Right hindlimb (tissue), 1 donor: Measurements from ENCODE around the gene CAST.

Source experiments
- DNase-seq: peaks from one replicate; pipeline ENCODE4 v3.0.0-alpha.2; 2018

The CAST gene

DNA sequence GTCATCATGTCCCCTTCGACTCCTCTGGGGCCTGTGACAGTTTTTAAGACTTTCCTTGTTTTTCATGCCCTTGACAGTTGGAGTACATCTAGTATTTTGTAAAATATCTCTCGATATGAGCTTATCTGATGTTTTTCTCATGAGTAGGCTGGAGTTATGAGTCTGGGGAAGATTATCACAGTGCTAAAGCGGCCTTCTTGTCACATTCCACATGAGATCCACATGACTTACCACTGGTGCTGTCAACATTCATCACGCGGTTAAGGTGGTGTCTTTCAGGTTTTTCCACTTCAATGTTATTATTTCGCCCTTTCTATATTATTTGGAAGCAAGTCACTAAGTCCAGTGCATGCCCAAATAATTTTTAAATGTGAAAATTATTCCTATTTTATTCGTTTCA is 17.1 kb upstream of the CAST start:
- no peak for DNase-seq

DNA sequence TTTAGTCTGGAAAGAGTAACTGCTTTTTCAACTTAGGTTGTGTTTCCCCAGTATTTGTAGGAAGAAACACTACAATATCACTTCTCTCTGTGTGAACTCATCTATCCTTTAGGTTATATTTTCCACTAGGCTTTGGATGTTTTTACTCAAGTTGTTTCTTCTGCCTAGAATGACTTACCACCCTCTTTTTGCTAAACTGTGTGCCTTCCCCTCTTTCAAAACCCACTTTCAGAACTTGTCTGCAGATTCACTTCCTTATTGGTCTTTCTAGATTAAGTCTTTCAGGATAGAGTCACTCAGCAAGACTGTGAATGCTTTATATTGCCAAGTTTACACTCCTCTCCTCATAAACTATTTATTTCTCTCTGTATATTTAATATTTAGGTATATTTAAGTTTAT is 14.2 kb upstream of the CAST start:
- DNase-seq = no peak

DNA sequence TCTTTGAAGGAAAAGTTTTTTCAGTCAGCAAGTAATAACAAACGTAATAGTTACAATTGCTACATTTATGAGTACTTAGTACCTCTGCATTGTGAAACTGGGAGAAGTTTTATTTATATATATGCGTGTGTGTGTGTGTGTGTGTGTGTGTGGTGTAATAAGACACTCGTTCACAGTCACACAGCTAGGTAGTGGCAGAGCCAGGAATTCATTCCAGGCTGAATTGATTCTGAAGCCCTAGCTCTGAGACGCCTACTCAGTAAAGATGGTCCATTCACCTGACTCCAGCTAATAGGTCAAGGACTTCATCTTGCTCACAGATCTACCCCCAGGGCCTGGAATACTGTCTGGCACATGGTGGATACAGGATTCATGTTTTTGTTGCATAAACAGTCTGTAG is 13.6 kb upstream of the CAST start:
- DNase-seq = no peak

DNA sequence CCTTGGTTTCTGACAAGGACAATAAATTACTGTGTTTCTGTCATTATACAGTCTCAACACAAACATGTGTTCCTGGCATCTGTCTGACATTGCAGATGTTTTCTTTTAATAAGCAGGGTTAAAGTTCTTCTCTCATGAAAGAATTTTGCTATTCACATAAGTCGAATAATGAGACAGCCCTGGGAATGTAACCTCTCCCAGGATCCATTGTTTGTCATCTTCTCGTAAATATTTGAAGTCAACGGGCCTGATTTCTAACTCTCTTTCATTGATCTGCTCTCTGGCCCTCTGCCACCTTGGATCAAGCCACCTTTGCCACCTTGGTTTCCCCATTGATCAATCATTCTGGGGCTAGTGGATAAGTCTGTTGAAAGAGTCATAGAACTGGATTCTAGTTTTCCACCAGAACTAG is 12.9 kb upstream of the CAST start:
- DNase-seq = no peak

DNA sequence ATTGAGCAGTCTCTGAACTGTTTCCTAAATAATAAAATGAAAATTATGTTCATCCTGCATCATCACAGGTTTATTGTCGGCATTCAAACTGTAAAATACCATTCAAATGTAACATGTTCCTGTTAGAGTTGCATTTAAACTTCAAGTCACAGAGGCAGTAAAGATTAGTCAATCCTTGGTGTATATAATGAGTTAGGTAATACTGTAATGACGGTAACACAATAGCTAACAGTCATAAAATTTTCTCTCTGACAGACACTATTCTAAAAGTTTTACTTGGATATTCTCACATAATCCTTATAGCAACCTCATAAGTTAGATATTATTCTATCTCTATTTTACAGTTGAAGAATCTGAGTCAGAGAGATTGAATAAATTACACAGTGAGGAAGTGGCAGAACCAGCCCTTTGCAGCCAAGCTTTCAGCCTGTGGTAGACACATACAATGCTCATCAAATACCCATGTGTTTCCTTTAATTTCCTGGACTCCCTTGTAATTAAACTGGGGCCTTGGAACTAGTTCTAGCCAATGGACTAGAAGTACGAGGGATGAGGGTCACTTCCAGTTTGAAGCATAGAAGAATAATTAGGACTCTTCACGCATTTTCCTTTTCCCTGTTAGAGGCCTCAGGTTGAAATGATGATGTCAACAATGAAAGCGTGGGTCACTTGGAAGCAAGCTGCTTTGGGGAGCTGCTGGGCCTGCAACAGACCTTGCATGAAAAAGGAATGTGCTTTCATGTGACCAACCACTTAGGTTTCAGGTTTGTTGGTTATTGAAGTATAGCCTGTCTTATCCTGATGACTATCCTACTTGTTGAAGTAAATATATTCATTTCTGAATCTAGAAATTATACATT is 12.3 kb upstream of the CAST start:
- no peak for DNase-seq

DNA sequence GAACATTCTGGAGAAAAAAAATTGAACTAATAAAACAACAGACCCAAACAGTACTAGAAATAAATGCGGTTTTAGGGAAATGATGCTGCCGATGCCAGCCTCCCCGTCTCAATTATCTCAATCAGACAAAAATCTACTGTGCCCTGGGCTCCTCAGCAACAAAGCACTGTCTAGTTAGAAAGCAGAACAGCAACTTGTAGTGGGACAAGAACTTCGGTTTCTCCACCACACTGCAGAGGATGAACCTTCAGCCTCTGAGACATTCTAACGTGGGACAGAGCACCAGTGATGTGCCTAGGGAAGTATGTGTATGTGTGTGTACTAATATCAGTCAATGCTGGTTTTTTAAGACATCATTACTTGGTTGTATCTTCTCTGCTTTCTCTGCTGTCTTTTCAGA is 11.1 kb upstream of the CAST start:
- no peak for DNase-seq

DNA sequence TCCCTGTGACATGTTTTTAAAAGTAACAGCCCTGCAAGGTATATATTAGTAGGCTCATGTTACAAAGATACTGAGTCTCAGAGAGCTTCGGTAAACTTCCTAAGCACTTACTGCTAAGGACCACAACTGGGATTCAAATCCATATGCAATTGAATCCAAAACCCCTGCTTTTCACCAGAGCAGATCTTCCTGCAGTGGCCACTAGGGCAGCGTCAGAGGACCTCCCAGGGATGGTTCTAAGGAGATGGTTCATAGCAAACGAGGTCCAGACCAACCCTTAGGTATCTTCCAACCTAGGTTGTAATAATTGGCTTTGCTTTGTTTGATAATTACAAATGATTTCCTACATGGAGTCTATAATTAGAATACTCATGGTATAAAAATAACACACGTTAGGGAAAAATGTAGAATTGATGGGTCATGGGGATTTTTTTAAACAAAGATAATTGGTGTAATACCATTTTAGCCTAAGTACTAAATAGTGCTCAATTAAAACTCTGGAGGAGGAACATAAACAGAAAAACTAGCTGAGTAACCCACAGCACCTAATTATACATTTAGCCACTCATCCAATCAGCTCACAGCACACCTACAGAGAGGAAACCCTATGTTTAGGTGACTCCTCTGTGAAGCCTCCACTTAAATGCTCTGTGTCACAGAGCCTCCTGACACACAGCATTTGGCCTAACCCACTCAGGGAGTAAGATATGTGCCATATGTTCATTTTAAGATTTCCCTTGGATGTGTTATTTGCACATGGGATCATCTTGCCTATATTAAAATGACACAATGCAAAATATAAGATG is 10.0 kb upstream of the CAST start:
- no peak for DNase-seq

DNA sequence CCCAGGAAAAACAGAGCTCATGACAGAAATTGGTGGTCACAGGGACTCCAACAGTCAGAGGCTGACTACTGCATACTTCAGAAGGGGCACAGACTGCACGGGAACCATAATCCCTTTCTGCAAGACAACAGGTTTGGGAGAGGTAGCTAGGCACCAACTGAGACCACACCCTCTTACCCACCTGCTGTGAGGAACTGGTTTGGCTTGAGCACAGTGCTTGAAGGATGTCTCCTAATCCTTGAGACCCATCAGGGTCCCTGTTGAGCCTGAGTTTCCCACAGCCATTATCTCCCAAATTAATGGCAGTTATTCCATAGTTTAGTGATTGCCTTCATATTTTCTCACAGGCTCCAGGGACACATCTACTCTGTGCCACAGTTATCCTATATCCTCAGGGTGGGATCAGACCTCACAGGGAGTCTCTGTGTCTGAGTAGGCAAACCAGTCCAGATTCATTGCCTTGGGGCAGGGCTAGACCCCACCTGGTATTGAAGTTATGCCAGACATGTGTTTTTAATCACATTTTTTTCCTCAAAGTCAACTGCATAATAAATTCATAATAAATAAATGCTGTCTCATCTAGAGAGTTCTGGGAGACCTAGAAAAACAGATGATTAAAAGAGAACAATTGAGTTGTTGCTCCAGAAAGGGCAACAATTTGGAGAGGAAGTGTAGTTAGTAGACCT is 9.3 kb upstream of the CAST start:
- no peak for DNase-seq

DNA sequence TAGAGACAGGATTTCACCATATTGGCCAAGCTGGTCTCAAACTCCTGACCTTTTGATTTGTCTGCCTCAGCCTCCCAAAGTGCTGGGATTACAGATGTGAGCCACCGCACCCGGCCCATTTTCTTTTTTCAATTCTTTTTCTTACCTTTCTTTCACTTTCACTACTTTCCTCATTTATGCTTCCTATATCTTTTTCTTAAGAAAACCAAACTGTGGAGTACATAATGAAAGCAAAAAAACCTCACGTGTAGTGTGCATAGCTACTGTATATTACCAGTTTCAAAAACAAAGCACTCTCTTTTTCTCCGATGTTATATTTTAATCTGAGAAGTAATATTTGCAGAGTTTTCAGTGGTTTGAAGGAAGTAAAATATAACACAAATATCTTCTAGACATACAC is 8.0 kb upstream of the CAST start:
- DNase-seq = no peak

DNA sequence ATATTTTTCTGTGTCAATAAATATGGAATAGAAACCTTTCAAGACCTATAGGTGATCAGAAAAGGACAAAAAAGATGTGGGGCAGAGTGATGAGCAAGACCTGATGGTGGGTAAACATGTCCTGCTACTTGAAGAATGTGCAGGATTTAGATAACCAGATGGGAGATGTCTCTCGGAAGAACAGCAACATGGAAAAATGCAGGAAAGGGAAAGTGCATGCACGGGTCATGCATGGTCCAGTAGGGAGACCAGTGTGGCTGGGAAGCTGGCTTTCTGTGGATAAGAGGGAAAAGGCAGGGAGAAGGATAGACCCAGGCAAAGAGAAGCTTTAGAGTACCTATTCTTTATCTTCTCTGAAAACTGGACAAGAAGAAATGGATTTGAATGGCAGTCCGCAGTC is 7.1 kb upstream of the CAST start:
- DNase-seq = no peak

DNA sequence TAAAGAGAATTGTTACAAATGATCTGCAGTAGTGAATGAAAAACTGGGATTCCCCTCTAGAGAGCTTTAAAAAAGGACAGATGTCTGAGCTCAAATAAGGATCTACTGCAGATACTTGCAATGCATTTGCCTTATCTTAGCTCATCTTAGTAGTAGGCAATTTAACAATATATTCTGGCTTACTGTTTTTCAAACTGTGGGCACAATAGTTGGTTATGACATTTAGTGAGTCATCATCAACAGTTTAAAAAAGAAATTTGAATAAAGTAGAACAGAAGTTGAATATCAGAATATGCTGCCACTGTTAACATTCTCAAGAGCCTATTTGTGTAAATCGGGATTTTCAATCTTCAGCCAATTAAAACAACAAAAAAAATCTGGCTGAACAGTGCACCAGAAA is 6.7 kb upstream of the CAST start:
- no peak for DNase-seq

DNA sequence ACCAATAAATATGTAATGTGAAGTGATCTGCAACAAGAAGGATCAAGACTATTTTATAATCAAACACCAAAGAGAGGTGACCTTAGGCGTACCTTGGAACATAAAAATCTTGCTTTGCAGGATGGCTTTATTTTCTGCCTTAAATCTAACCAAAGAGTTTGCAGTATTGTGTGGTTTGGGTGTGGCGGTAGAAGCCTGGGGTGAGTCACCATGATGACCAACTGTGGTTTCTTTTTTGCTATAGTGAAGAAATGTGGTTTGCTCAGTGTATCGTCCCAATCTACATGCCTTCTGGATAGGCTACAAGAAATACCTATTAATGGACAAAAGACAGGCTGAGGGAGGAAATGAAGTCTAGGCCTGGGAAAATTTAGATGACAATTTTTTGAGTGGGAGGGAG is 5.1 kb upstream of the CAST start:
- no peak for DNase-seq

DNA sequence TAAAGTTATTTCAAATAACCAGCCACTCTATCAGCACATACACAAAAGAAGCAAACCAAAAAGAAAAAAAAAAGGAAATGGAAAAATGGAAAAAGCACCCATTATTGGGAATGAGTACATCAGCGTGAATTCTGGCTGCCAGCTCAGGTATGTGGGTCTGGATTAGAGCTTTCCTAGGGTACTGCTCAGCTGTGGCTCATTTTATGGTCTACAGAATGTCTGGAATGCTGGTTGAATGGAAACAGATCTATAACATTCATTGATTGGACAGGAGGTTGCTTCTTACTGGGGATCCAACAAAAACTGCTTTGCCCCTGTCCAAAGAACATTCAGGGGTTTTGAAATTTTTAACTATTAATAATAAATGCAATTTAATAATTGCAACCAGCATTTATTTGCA is 3.9 kb upstream of the CAST start:
- no peak for DNase-seq

DNA sequence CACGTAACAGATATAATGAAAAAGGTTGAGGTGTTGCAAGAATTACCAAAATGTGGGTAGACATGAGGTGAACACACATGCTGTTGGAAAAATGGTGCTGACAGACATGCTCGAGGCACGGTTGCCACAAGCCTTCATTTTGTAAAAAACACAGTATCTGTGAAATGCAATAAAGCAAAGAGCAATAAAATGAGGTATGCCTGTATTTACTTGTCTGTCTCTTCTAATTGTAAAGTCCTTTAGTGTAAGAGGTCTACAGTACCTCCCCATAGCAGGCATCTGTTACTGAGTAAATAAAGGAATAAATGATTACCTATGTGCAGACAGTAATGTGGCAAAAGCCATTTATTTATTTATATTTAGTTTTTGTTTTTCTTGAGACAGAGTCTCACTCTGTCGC is 3.0 kb upstream of the CAST start:
- DNase-seq = no peak

DNA sequence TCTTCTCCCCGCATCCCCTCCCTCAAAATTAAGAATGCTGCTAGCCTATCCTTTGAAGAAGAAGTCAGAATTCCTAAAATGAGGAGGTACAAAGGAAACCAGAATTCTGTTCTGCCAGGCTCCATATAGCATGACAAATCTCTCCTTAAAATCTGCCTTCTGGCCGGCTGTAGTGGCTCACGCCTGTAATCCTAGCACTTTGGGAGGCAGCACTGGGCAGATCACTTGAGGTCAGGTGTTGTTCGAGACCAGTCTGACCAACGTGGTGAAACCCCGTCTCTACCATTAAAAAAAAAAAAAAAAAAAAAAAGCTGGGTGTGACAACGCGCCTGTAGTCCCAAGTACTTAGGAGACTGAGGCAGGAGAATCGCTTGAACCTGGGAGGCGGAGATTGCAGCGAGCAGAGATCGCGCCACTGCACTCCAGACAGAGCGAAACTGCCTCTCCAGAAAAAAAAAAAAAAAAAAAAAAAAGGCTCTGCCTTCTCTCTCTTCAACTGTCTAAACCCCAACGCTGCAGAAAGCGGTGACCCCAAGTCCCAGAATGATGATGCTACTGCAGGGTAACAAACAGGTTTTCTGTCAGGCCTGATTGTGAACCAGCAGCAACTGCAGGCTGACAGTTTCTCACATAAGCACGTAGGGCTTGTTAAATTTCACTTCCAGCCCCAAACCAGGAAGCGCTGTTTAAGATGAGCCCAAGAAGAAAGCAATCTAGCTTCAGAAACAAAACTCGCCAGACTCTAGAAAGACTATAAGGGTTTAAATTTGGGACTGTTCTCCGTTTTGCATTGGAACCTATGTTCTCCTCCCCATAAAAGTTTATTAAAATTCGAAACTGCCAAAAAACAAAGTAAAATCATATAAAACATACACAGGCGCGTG is 963 bp upstream of the CAST start:
- DNase-seq = peak; percentile 41

DNA sequence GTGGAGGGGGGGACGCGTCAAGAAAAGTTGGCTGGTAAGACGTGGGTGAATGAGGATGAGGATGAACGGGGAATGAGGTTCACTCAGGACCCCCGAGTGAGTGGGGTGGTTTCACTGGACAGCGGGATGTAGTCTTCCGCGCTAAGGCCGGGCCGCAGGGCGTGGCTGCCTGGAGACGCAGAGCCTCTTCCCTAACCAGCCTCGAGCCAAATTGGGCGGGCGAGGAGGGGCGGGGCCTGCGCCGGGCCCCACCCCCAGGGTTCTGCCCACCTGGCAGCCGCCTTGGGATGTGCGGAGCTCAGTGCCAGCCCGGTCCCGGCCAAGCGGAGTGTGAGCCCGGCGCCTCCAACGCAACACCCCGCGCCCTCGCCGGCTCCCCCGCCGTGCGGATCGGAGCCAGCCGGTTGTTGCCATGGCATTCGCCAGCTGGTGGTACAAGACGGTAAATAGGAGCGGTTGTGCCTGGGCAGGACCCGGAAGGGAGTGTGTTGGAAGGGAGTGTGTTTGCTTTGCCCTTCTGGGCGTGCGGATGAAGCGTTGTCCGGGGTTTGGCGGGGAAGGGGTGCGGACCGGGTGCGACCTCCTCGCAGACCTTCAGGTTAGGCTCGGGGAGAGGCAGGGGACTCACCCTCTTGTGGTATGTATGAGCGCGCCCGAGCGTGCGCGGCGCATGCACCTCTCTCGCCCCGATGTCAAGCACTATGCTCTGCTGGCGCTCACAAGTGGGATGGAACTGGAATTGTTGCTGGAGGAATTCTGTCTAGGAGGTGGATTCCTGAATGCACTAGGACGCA is 746 bp downstream of the CAST start:
- DNase-seq = peak; percentile 93

DNA sequence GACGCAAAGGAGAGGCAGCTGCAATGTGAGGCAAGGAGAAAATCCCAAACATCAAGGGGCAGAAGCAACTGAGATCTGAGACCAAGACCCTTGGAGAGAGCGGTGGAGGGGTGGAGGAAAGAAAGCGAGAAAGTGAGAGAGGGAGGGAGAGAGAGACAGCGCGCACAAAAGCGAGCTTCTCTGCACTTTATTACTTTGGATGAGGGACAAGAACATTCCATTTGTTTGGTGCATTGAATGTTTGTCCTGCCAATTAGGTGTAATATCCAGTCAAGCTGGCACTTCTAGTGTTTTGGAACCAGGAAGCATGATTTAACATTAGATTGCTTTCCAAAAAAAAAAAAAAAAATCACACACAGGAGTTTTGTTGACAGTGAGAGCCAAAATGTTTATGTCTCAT is 1.4 kb downstream of the CAST start:
- DNase-seq = no peak

DNA sequence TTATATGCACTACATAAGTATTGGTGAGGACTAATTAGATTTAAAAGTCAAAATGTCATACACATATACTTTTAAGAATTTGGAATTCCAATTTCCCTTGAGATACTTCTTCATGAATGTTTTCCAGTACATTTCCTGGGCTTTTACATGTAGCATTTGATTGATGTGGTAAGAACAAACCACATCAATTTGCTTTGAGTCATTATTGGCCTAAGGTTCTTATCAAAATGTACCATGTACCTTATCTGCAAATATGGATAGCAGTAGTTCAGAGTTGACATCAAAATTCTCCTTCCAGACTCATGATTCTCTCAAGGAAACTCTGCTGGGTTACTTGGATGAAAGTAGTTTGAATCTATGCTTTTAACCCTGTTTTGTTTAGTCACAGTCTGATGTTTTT is 2.5 kb downstream of the CAST start:
- no peak for DNase-seq

DNA sequence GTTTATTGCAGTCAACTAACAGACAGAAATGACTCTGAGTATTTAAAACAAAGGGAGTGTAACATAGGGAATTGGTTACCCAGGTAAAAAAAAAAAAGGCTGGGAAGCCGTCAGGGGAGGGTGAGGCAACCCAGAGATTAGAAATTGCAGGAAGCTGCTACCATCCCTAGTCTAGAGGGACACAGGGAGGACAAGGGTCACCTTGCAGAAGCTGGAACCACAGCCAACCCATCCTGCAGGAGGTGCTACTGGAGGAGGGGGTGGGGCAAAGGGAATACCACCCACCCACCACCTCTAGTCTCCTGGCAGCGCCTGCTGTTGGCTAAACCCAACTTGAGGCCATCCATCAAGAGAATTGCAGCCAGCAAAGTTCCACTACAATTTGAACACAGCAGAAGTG is 6.5 kb downstream of the CAST start:
- DNase-seq = no peak

DNA sequence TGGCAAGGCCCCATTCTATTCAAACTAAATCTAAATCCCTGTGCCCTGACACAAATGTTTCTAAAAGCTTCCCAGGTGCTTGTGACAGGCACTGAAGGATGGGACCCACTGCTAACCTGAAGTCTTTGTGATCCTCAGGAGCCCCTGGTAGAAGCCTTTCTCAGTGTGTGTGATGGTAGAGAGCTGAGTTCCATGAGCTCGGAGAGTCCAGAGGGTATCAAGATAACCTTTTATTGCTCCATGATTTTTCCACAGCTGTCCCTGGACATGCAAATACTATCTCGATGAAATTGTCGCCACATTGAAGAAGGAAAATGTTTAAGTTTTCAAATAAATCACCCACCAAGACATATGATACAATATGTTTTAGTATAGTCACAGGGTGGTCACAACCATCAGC is 7.7 kb downstream of the CAST start:
- no peak for DNase-seq

DNA sequence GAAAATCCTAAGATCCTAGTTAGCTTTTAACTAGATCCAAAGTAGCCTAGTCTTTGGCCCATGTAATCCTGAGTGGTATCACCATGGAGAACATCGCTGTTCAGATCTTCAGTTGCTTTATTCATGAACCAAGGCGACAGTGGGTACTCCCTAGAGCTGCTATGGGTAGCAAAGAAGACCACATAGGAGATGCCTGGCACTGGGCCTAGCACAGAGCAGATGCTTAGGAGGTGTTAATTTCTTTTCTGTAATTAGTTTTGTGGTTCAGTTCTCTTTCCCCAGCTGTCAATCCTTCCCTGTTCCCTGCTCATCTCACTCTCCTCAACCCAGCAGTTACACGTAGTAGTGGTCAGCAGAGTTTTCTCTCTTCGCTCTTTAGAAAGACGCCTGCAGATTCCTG is 9.3 kb downstream of the CAST start:
- no peak for DNase-seq

DNA sequence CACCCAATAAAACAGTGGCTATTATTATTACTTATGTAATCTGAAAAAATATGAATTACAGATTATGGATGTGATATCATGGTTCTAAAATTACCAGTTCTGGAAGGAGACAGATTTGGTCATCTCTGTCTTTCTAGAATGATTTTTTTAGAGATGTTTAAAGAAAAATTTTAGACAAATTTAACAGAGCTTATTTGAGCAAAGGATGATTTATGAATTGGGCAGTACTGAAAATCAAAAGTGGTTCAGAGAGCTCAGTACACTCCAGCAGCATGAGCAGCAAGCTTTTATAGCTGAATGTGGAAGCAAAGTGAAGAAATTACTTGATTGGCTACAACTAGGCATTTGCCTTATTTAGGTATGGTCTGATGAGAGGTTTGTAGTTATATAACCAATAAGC is 11.0 kb downstream of the CAST start:
- no peak for DNase-seq
